ENCODE measurements around the gene GPBP1L1. TPM values are rescaled to one million over a fixed set of nuclear protein-coding genes. Genes with fewer than 3 reads are reported as not detected.

The GPBP1L1 gene
- total RNA-seq, 1 donor from 2014 or later = 134 TPM

DNA sequence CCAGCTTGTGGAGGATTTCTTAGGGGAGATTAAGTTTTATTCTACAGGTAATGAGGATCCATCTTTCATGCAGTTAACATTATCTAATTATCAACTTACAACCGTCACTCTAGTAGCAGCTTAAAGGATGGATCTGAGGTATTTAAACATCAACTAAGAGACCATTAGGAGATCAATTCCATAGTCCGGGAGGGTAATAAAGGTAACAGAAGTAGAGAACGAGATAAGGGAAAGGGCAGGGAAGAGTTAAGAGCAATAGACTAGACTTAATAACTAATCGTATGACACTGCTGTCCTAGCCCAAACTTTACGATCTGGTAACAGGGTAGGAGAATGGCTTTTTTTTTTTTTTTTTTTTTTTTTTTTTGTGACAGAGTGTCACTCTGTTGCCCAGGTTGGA, 43.0 kb downstream of the GPBP1L1 start:
- DNase-seq (ENCODE audit: low read depth) = no peak

DNA sequence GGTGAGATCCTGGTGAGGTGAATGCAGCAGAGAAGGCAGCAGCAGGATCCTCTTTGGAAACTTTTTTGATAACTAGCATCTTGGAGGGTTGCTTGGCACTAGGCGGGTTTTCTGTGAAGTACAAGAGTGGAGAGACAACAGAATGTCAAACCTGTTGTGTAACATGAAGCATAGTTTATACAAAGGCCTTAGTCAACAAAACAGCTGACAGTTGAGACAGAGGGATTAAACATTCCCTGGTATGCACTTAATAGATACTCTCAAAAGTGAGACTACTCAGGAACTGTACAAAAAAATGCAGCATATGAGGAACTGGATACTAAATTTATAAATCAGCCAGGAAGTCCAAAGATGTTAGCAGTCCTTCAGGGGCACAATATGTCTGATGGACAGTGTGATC, 46.0 kb downstream of the GPBP1L1 start:
- peak; percentile 31 for DNase-seq (ENCODE audit: low read depth)

DNA sequence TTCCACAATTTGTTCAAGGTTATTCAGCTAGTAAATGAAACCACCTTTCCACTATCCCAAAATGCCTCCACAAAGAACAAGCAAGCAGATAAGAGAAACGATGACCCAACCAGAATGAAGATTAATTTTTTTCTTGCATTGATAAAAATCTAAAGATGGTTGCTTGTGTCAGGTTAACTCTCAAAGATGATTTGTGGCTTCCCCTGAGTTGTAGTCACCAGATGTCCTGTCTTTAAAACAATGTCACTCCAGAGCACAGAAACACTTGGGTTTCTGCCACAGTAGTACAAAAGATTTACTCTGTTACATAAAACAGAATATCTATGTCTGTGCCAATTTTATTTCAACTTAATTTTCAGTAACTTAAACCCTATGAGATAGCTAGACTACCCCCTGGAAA, 51.1 kb downstream of the GPBP1L1 start:
- no peak for DNase-seq (ENCODE audit: low read depth)

DNA sequence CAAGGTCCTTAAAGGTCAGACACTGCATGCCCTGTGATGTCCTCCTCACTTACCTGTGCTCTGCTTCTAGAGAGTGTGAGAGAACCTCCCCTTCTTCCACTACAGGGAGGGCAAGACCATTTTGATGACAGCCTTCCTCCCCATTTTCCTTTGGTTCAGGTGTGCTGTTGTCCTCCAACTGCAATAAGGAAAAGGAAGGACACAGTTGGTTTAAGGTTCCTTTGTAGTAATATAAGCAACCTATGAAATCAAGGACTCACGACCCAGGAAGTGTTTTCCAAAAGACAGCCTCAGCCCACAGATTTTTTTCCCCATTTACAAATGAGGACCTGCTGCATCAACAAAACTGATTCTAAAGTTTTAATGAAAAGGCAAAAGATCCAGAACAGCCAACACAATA, 55.9 kb downstream of the GPBP1L1 start:
- no peak for DNase-seq (ENCODE audit: low read depth)

DNA sequence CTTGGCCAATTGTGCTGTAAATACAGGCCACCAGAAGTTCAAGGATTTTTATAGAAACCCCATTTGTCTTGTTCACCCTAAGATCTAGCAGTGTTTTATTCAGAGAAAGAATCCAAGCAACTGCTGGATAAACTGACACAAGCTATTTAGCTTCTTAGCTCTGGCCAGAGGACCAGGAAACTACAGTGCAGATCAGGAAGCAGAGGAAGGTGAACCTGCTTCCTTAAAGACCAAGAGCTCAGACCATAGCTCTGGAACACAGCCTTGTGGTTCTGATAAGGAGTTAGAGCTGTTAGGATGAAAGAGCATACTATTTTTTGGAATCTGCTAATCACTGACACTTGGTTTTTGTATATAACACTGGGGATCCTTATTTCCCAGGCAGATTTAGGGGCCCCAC, 57.3 kb downstream of the GPBP1L1 start:
- DNase-seq (ENCODE audit: low read depth) = no peak

DNA sequence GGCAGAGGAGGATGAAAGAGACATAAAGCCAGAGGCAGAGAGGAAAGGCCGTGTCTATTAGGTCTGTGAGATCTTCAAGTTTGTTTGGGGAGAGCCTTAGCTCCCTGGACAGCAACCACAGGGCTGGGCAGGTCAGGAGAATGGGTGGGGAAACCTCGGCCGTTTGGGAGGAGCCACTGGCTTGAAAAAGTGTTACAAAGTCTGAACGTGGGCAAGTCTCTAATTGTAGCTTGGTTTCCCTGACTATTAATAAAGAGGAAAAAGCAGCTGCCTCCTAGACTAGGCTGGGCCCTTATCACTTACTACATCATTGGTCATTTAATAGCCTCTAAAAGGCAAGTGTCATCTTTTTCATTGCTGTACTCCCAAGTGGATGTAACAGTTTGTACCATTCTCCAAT, 62.4 kb downstream of the GPBP1L1 start, which contains the start of gene CCDC17:
TSS of gene CCDC17 (minus strand) at position 83 of the 400 bp plus-strand sequence. CDS start 145 bp downstream, outside the sequence.
- peak; percentile 80 for DNase-seq (ENCODE audit: low read depth)

DNA sequence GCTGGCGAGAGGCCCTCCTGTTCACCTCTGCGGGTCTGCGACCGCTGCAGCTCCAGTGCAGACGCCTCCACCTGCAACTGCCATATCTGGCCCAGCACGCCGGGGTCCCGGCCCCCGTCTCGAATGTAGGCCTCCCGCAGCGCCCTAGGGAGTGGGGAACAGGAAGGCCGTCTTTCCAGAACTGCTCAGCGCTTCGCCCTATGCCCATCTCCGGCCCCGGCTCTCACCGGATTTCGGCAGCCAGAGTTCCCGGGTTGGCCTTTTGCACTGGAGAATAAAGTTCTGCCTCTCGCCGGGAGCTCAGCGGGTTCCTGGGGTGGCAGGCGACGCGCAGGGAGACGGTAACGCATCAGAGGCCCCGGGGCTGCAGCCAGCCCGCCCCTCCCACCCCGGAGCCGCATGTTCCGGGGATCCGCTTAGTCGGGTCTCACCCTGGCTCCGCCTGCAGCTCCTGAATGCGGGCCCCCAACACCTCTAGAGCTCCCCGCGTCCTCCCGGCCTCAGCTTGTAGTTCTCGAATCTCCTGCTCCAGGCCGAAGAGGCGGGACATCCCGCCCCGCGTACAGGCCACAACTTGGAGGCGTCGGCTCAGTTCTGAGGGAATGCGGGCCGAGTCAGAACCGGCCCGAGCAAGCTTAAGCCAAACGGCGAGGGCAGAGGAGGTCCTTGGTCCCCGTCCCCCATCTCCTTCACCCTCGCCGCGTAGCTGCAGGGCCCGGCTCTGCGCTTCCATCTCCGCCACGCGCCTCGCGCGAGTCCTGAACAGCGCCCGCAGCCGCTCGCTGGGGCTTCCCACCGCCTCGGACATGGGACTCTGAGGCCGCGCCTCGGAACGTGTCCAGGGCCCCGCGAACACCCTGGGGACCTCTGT, 63.6 kb downstream of the GPBP1L1 start:
- no peak for DNase-seq (ENCODE audit: low read depth)

DNA sequence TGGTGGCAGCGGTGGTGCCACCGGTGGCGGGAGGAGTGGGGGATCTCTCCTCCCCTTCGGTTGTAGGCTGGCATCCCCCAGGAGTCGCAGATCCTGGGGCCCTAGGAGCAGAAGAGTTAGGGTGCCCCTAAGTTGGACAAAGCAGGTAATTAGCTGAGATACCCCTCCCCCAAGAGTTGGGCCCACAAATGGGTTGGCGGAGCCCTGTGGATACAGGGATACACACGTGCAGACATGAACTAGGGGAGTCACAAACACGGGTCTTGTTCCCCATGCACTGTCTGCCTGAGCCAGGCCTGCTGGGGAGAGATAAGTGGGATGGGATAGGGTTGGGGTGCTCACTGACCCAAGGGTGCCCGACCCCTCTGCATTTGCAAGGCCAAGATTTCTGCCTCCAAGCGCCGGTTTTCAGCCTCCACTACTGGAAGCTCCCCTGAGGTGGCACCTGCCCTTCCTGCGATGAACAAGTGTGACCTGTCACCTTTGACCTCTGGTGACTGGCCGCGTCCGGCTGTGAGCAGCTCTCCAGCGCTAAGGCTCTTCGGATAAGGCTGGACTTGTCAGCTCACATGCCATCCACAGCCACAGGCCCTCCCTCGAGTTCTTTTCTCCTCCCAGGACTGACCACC, 64.3 kb downstream of the GPBP1L1 start:
- DNase-seq (ENCODE audit: low read depth) = no peak

DNA sequence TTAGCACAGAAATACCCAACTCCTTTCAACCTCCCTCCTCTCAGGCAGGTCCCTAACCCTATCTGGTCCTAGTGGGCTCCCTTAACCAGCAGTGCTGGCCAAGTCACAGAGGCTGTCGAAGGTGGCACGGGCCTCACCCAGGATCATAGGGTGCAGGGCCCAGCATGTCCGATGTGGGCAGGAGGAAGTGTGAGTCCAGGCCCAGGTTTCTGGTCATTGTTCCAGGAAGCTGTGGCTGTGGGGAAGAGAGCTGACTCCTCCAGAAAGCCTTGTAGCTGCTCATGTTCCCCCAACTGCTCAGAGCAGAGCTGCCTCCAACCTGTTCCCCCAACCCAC, 64.9 kb downstream of the GPBP1L1 start:
- no peak for DNase-seq (ENCODE audit: low read depth)

DNA sequence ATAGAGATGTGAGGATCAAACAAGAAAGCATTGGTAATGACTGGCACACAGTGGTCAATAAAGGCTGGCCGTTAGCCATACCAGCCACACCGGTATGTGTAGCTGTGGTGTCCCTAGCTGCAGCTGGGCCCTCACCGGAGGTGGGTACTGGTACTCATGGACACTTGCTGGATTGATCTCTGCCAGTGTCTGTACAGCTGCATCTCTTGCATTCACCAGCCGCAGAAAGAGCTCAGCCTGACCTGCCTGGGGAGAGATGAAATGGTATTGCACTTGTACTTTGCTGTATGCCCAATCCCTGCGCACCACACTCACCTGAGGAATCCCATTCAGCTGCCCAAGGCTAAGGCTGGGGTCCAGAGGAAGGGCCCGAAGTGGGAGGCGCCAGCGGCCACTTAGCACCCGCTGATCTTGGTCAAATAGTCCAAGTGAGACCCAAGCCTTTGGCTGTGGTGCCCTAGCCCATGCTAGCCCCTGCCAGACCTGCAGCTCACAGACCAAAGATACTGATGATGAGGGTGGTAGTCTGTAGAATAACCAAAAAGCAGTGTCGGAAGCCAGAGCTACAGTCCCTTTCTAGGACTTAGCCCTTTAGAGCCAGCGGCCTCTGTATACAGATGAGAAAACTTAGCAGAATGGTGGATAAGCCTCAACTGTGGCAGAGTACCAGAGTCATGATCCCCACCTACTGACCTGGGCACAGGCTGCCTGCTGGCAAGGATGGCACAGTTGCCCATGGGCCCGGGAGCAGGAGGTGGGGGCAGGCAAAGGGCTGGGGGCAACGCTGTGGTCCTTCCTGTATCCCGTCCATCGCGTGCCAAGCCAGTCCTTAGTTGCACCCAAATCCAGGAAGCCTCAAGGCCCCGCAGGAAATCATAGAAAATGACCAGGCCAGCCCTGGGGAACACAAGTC, 65.5 kb downstream of the GPBP1L1 start:
- no peak for DNase-seq (ENCODE audit: low read depth)

DNA sequence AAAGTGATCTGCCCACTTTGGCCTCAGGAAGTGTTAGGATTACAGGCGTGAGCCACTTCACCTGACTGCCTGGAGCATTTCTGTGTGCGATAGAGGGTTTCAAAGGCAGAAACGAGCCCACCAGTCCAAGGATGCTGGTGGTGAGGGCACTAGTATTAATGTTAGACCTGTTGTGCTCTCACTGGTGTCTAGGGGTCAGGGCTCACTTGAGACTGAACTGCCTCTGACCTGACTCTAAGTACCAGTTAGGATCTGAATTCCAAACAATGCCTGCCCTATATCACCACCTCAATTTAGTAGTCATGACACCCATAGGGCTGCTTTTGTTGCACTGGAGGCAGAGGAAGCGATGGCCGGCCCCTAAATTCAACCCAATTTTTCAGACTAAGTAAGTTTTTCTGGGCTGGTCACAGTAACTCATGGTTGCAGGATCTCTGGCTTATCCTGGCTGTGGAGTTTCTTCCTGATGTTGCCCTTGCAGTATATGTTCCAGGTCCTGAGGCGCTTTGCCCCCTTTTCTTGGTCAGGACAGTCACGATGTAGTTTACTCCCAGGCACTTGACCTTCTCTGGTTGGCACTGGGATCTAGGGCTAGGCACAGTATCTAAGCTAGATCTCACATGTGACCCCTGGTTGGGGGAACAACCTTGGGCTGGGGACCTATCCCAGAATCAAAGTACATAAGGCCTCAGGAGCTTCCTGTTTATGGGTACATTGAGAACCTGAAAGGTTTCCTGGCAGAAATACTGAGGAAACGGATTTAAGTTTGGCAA, 67.0 kb downstream of the GPBP1L1 start:
- DNase-seq (ENCODE audit: low read depth) = no peak

DNA sequence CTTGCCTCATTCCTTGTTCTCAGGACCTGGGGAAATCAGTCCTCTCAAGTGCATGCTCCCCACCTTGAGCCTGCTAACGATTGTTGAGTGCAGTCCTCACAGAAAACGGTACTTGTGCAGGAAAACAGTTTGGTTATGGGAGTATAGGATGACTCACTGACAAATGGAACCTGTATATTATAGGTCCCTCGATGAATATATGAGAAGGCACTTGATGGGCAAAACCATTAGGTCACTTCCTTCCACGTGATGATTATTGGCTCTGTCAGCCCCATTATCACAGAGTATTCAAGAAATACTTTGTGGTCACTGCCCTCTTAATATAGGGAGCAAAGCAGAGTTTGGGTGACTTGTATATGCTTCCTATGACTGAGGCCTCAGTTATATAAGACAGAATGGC, 68.7 kb downstream of the GPBP1L1 start:
- DNase-seq (ENCODE audit: low read depth) = no peak

DNA sequence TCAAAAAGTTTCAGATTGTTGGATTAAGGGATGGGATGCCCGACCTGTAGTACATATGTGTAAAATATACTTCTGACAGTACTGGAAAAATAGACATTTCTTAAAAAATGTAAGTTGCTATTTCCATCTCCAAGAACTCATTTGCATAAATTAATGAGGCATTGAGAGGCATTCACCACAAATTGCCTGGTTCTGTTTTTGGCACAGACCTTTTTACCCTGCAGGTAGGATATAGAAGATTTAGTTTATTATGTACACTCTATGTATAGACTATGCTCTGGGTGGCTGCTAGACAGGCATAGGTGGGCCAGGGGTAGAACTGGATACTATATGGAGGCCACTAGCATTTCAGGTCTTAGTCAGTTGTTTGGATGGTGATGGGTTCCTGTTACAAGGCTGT, 70.4 kb downstream of the GPBP1L1 start:
- DNase-seq (ENCODE audit: low read depth) = no peak

DNA sequence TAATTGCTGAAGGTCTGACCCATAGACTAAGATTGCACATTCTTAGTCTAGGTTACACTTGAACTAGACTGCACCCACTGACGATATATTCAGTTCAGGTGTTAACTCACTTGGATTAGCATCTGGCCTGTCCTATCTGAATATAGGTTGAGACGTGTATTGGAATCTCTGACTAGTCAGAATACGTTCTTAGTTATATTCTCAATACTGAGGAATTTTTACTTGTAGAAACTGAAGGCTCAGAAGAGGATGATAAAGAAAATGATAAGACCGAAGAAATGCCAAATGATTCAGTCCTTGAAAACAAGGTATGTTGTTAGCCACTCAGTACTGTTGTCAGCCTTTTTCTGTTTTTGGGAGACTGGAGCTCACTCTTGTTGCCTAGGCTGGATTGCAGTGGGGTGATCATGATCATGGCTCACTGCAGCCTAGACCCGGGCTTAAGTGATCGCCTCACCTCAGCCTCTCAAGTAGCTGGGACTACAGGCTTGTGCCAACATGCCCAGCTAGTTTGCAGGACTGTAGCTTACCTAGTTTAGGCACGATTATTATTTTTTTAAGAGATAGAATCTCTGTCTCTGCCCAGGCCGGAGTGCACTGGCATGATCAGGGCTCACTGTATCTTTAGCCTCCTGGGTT, 73.3 kb downstream of the GPBP1L1 start:
- DNase-seq (ENCODE audit: low read depth) = no peak

DNA sequence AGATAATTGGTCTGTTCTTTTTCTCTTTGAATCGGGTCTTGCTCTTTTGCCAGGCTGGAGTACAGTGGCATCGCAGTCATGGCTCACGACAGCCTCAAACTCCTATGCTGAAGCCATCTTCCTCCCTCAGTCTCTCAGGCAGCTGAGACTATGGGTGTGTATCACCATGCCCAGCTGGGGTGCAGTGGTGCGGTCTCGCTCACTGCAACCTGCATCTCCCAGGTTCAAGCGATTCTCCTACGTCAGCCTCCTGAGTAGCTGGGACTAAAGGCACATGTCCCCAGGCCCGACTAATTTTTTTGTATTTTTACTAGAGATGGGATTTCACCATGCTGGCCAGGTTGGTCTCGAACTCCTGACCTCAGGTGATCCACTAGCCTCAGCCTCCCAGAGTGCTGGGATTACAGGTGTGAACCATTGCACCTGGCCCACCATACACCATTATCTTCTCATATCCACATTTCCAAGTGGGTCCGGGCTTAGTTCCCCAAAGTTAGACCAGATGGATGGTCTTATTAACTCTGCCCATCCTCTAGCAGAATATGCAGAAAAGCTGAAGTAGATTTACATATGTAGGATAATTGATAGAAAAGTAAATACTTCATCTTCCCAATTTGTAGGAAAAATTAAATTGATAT, 75.6 kb downstream of the GPBP1L1 start:
- no peak for DNase-seq (ENCODE audit: low read depth)

DNA sequence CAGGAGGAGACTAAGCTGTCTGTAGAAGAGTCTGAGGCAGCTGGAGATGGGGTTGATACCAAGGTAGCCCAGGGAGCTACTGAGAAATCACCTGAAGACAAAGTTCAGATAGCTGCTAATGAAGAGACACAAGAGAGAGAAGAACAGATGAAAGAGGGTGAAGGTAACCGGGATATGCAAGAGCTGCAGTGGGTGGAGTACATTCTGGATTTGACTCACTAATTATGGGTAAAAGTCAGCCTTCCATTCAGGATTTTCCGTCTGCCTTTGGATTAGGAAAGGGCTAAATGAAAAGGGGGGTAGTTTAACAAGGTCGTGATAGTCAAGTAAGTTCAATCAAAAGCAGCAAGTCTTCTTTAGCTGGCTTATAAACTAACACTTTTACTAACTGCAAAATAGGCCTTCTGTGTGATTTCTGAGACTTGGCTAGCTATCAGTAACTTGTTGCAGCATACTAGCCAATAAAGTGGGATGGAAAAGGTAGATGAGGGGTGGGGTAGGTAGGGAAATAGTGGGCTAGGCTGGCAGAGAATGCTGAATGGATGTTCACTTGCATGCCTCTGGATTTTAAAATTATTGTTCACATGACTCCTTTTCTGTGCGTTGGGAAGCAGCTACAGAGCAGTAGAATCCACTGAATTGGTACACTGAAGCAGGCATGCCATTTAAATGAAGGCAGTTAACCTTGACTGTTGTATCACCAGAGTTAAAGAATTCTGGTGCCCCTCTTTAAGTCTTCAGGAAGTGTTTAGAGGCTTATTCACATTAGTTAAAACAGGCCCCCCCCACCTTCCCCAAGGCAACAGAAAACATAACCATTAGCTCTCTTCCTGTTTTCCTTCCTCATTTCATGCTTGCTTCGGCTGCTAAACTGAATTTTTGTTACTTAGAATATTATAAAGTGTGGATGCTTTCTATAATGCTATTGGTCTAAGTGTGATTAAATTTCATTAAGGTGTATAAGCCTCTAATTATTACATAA, 77.9 kb downstream of the GPBP1L1 start:
- DNase-seq (ENCODE audit: low read depth) = no peak

DNA sequence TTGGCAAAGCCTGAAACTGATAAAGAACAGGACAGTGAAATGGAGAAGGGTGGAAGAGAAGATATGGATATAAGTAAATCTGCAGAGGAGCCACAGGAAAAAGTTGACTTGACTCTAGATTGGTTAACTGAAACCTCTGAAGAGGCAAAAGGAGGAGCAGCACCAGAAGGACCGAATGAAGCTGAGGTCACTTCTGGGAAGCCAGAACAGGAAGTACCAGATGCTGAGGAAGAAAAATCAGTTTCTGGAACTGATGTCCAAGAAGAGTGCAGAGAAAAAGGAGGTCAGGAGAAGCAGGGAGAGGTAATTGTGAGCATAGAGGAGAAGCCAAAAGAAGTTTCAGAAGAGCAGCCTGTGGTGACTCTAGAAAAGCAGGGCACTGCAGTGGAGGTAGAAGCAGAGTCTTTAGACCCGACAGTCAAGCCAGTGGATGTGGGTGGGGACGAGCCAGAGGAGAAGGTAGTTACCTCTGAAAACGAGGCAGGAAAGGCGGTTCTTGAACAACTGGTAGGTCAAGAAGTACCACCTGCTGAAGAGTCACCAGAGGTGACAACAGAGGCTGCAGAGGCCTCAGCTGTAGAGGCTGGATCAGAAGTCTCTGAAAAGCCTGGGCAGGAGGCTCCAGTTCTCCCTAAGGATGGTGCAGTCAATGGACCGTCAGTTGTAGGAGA, 78.8 kb downstream of the GPBP1L1 start:
- no peak for DNase-seq (ENCODE audit: low read depth)

DNA sequence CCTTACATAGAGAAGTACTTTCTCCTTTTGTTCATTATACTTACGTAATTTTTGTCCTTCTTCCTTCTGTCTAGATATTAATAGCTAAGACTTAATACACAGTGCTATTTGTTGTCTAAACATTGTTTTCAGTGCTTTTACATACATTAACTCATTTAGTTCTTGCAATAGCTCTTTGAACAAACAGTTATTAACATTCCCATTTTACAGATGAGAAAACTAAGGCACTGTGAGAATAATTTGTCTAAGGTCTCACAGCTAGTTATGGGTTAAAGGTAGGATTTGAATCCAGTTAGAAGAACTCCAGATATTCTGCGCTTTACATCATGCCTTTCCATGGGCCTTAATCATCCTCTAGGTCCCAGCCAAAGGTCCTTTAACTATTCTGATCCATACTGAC, 82.1 kb downstream of the GPBP1L1 start:
- no peak for DNase-seq (ENCODE audit: low read depth)

All from myocyte (in vitro differentiated cells).